Osteocyte (in vitro differentiated cells): ENCODE results near the gene SOX14. TPM values are rescaled to one million over a fixed set of nuclear protein-coding genes. Genes with fewer than 3 reads are reported as not detected.

Experiments
- DNase-seq: peaks from one replicate; pipeline ENCODE4 v3.0.0; 2021; ENCODE audit warnings: mixed read lengths; ENCODE audit not compliant: unreplicated experiment; ENCODE audit errors: extremely low spot score
- H3K27ac Mint-ChIP-seq: one replicate; pipeline ENCODE4 v1.8.0; 2021; ENCODE audit warnings: mild to moderate bottlenecking, mixed read lengths; ENCODE audit not compliant: unreplicated experiment
- H3K27me3 Mint-ChIP-seq: one replicate; pipeline ENCODE4 v1.8.0; 2021; ENCODE audit warnings: mixed read lengths; ENCODE audit not compliant: unreplicated experiment
- H3K36me3 Mint-ChIP-seq: one replicate; pipeline ENCODE4 v1.8.0; 2021; ENCODE audit warnings: mixed read lengths; ENCODE audit not compliant: unreplicated experiment
- H3K4me1 Mint-ChIP-seq: one replicate; pipeline ENCODE4 v1.8.0; 2021; ENCODE audit warnings: mixed read lengths; ENCODE audit not compliant: unreplicated experiment
- H3K4me3 Mint-ChIP-seq: one replicate; pipeline ENCODE4 v1.8.0; 2021; ENCODE audit warnings: mild to moderate bottlenecking, moderate library complexity, mixed read lengths; ENCODE audit not compliant: unreplicated experiment
- H3K9me3 Mint-ChIP-seq: one replicate; pipeline ENCODE4 v1.8.0; 2021; ENCODE audit warnings: mixed read lengths; ENCODE audit not compliant: unreplicated experiment
- CTCF ChIP-seq: fragments of 200-600 bp; sonication (generic); IDR thresholded peaks from 2 replicates; pipeline ENCODE4 v1.5.0; 2021; ENCODE audit warnings: antibody characterized with exemption, mild to moderate bottlenecking, moderate library complexity
- total RNA-seq: library from RNA; stranded (reverse); gene quantifications from 2 replicates; pipeline ENCODE4 v1.2.1, GENCODE V29; 2021

Gene SOX14
- total RNA-seq, 1 donor from 2014 or later: not detected

- Mint-ChIP-seq H3K36me3 (no peaks in the 10 kb centered on the region), H3K27me3 (peaks cover 6% of the 10 kb centered on the region), H3K4me1 (no peaks in the 10 kb centered on the region), H3K9me3 (no peaks in the 10 kb centered on the region), H3K4me3 (no peak overlapping the region), H3K27ac (no peak overlapping the region)
- no peak for DNase-seq
- TF ChIP-seq CTCF: no peak
Measured at GRCh38 chr3:137789236-137789635, 25.1 kb downstream of the SOX14 start.

GRCh38 chr3:137792626-137793271 is 28.6 kb downstream of the SOX14 start:
- Mint-ChIP-seq H3K27me3 (no peaks in the 10 kb centered on the region), H3K9me3 (no peaks in the 10 kb centered on the region), H3K4me1 (no peaks in the 10 kb centered on the region), H3K27ac (no peak overlapping the region), H3K36me3 (no peaks in the 10 kb centered on the region), H3K4me3 (no peak overlapping the region)
- TF ChIP-seq CTCF: peak; percentile 30
- no peak for DNase-seq

- Mint-ChIP-seq H3K36me3 (no peaks in the 10 kb centered on the region), H3K27ac (no peak overlapping the region), H3K9me3 (no peaks in the 10 kb centered on the region), H3K4me1 (no peaks in the 10 kb centered on the region), H3K4me3 (no peak overlapping the region), H3K27me3 (no peaks in the 10 kb centered on the region)
- no peak for TF ChIP-seq CTCF
- DNase-seq: no peak
Measured at GRCh38 chr3:137796993-137797392, 32.9 kb downstream of the SOX14 start.

GRCh38 chr3:137803215-137803614 is 39.1 kb downstream of the SOX14 start:
- no peaks in the 10 kb centered on the region for H3K27me3 Mint-ChIP-seq
- no peak overlapping the region for H3K4me3 Mint-ChIP-seq
- no peaks in the 10 kb centered on the region for H3K4me1 Mint-ChIP-seq
- H3K9me3 Mint-ChIP-seq: no peaks in the 10 kb centered on the region
- H3K27ac Mint-ChIP-seq: no peak overlapping the region
- H3K36me3 Mint-ChIP-seq: no peaks in the 10 kb centered on the region
- no peak for DNase-seq
- no peak for TF ChIP-seq CTCF

- Mint-ChIP-seq H3K27ac (no peak overlapping the region), H3K36me3 (no peaks in the 10 kb centered on the region), H3K27me3 (no peaks in the 10 kb centered on the region), H3K9me3 (no peaks in the 10 kb centered on the region), H3K4me1 (no peaks in the 10 kb centered on the region), H3K4me3 (no peak overlapping the region)
- DNase-seq: no peak
- no peak for TF ChIP-seq CTCF
Measured at GRCh38 chr3:137807998-137808397, 43.9 kb downstream of the SOX14 start.
